CD8-positive, alpha-beta memory T cell (primary cell): ENCODE data around the gene TBX5. TPM values are rescaled to one million over a fixed set of nuclear protein-coding genes. Genes with fewer than 3 reads are reported as not detected.

Source experiments
- CTCF ChIA-PET: fragments of 350-600 bp; sonication (Branson Sonifier 250); formaldehyde crosslinking; loops from one replicate; lab custom pipeline; 2021; ENCODE audit warnings: antibody characterized with exemption; lab: Charles Lee
- POLR2A ChIA-PET: fragments of 350-600 bp; sonication (Branson Sonifier 250); formaldehyde crosslinking; loops from one replicate; lab custom pipeline; 2021; ENCODE audit warnings: antibody characterized with exemption; lab: Charles Lee
- DNase-seq, 5 donors: peaks; one replicate each; pipeline versions ENCODE4 v3.0.0 to v3.0.0-alpha.2; 2020 to 2022; ENCODE audit warnings: mixed read lengths in 1 of 5
- H3K27ac ChIP-seq: one replicate; pipeline ENCODE4 v1.7.0; 2013; ENCODE audit warnings: low read depth, mild to moderate bottlenecking, low read length, moderate library complexity
- H3K27me3 ChIP-seq: 2 replicates; pipeline ENCODE4 v1.7.0; 2013; ENCODE audit warnings: low read length, mild to moderate bottlenecking; ENCODE audit not compliant: insufficient read depth, poor library complexity, severe bottlenecking
- H3K36me3 ChIP-seq: 2 replicates; pipeline ENCODE4 v1.7.0; 2013; ENCODE audit warnings: mild to moderate bottlenecking, low read length, moderate library complexity; ENCODE audit not compliant: insufficient read depth
- H3K4me1 ChIP-seq: 2 replicates; pipeline ENCODE4 v1.7.0; 2013; ENCODE audit warnings: mild to moderate bottlenecking, low read length, moderate library complexity; ENCODE audit not compliant: insufficient read depth
- H3K4me3 ChIP-seq: 2 replicates; pipeline ENCODE4 v1.7.0; 2013; ENCODE audit warnings: mild to moderate bottlenecking, low read length
- H3K9me3 ChIP-seq: 2 replicates; pipeline ENCODE4 v1.7.0; 2013; ENCODE audit warnings: mild to moderate bottlenecking, low read length
- H3K27ac Mint-ChIP-seq, 8 donors: one replicate each; pipeline ENCODE4 v1.8.0; 2020 to 2021; ENCODE audit warnings: mixed read lengths in 8 of 8, mild to moderate bottlenecking in 6 of 8, inconsistent platforms in 3 of 8, moderate library complexity in 3 of 8
- H3K27me3 Mint-ChIP-seq, 2 donors: one replicate each; pipeline ENCODE4 v1.8.0; 2020 to 2021; ENCODE audit warnings: mixed read lengths in 2 of 2, mild to moderate bottlenecking in 1 of 2, moderate library complexity in 1 of 2
- H3K36me3 Mint-ChIP-seq, 3 donors: one replicate each; pipeline ENCODE4 v1.8.0; 2020 to 2021; ENCODE audit warnings: mixed read lengths in 3 of 3, inconsistent platforms in 1 of 3, mild to moderate bottlenecking in 1 of 3
- H3K4me1 Mint-ChIP-seq, 3 donors: one replicate each; pipeline ENCODE4 v1.8.0; 2020 to 2021; ENCODE audit warnings: mixed read lengths in 3 of 3, inconsistent platforms in 1 of 3, mild to moderate bottlenecking in 1 of 3
- H3K4me3 Mint-ChIP-seq, 7 donors: one replicate each; pipeline ENCODE4 v1.8.0; 2020 to 2021; ENCODE audit warnings: mixed read lengths in 7 of 7, mild to moderate bottlenecking in 6 of 7, moderate library complexity in 4 of 7, inconsistent platforms in 2 of 7
- H3K9me3 Mint-ChIP-seq, 5 donors: one replicate each; pipeline ENCODE4 v1.8.0; 2020 to 2022; ENCODE audit warnings: mixed read lengths in 5 of 5, mild to moderate bottlenecking in 3 of 5, moderate library complexity in 2 of 5, inconsistent platforms in 1 of 5
- polyA plus RNA-seq: library from polyadenylated mRNA; unstranded; fragments of 300-500 nt; fragmentation: Illumina TruSeq; gene quantifications from one replicate; pipeline ENCODE4 v1.2.3, GENCODE V29; 2021
- total RNA-seq, 2 experiments: library from RNA; stranded (reverse); gene quantifications; one replicate each; pipeline ENCODE4 v1.2.3, GENCODE V29; 2021

The TBX5 gene
- total and polyA plus RNA-seq, 3 experiments from 2014 or later = not detected

- H3K36me3 ChIP-seq = no peaks in the 10 kb centered on the region
- H3K4me1 Mint-ChIP-seq = no peaks in the 10 kb centered on the region
- H3K4me3 ChIP-seq = no peak overlapping the region
- no peaks in the 10 kb centered on the region for H3K9me3 ChIP-seq
- H3K27ac ChIP-seq = no peak overlapping the region
- peaks cover 8% of the 10 kb centered on the region for H3K27me3 ChIP-seq
- CTCF ChIA-PET = no interaction called here
- no peak overlapping the region for H3K27ac Mint-ChIP-seq
- H3K36me3 Mint-ChIP-seq = no peaks in the 10 kb centered on the region
- H3K27me3 Mint-ChIP-seq = peaks cover 51 to 69% of the 10 kb centered on the region in 2 donors
- H3K4me3 Mint-ChIP-seq = no peak overlapping the region
- no peaks in the 10 kb centered on the region for H3K4me1 ChIP-seq
- peaks cover 0 to 6% (median 3%) of the 10 kb centered on the region in 5 donors for H3K9me3 Mint-ChIP-seq
- POLR2A ChIA-PET = no interaction called here
- DNase-seq = no peak
Observed at GRCh38 chr12:114439817-114440216, 33.9 kb upstream of the TBX5 start.

GRCh38 chr12:114439261-114439683 lies 33.3 kb upstream of the TBX5 start:
- Histone ChIP-seq H3K4me3 (no peak overlapping the region), H3K27ac (no peak overlapping the region), H3K9me3 (no peaks in the 10 kb centered on the region), H3K36me3 (no peaks in the 10 kb centered on the region), H3K4me1 (no peaks in the 10 kb centered on the region), H3K27me3 (peaks cover 5% of the 10 kb centered on the region)
- H3K4me1 Mint-ChIP-seq = no peaks in the 10 kb centered on the region
- POLR2A ChIA-PET = no interaction called here
- no peak overlapping the region for H3K4me3 Mint-ChIP-seq
- H3K36me3 Mint-ChIP-seq = no peaks in the 10 kb centered on the region
- peaks cover 0 to 5% (median 3%) of the 10 kb centered on the region in 5 donors for H3K9me3 Mint-ChIP-seq
- CTCF ChIA-PET = no interaction called here
- no peak for DNase-seq
- peaks cover 47 to 64% of the 10 kb centered on the region in 2 donors for H3K27me3 Mint-ChIP-seq
- H3K27ac Mint-ChIP-seq = no peak overlapping the region

- POLR2A ChIA-PET = no interaction called here
- peaks cover 5% of the 10 kb centered on the region for H3K27me3 ChIP-seq
- no peak overlapping the region for H3K27ac ChIP-seq
Observed at GRCh38 chr12:114438635-114439256, 32.8 kb upstream of the TBX5 start.

GRCh38 chr12:114434341-114434740 lies 28.4 kb upstream of the TBX5 start:
- Histone ChIP-seq H3K27ac (no peak overlapping the region), H3K4me1 (no peaks in the 10 kb centered on the region), H3K27me3 (no peaks in the 10 kb centered on the region), H3K36me3 (no peaks in the 10 kb centered on the region), H3K4me3 (no peak overlapping the region), H3K9me3 (no peaks in the 10 kb centered on the region)
- ChIA-PET CTCF (no interaction called here), POLR2A (no interaction called here)
- Mint-ChIP-seq H3K4me3 (no peak overlapping the region), H3K27ac (no peak overlapping the region), H3K9me3 (peaks cover 0 to 5% (median 3%) of the 10 kb centered on the region in 5 donors), H3K4me1 (no peaks in the 10 kb centered on the region), H3K27me3 (peaks cover 12 to 20% of the 10 kb centered on the region in 2 donors), H3K36me3 (no peaks in the 10 kb centered on the region)
- DNase-seq = no peak

More at GRCh38 chr12:114438635-114439256, 32.8 kb upstream of the TBX5 start:
- no peaks in the 10 kb centered on the region for H3K36me3 Mint-ChIP-seq
- H3K4me1 ChIP-seq = no peaks in the 10 kb centered on the region
- DNase-seq = no peak
- CTCF ChIA-PET = no interaction called here
- H3K27ac Mint-ChIP-seq = peak overlapping the region in 1 of 8 donors; percentile 1
- no peaks in the 10 kb centered on the region for H3K9me3 ChIP-seq
- no peaks in the 10 kb centered on the region for H3K36me3 ChIP-seq
- no peak overlapping the region for H3K4me3 Mint-ChIP-seq
- H3K9me3 Mint-ChIP-seq = peaks cover 0 to 5% (median 3%) of the 10 kb centered on the region in 5 donors
- H3K27me3 Mint-ChIP-seq = peaks cover 43 to 61% of the 10 kb centered on the region in 2 donors
- no peak overlapping the region for H3K4me3 ChIP-seq
- H3K4me1 Mint-ChIP-seq = no peaks in the 10 kb centered on the region

GRCh38 chr12:114431902-114432301 lies 26.0 kb upstream of the TBX5 start:
- ChIA-PET POLR2A (no interaction called here), CTCF (no interaction called here)
- Histone ChIP-seq H3K4me3 (no peak overlapping the region), H3K27ac (no peak overlapping the region), H3K4me1 (no peaks in the 10 kb centered on the region), H3K36me3 (no peaks in the 10 kb centered on the region), H3K27me3 (no peaks in the 10 kb centered on the region), H3K9me3 (no peaks in the 10 kb centered on the region)
- H3K4me3 Mint-ChIP-seq = no peak overlapping the region
- H3K36me3 Mint-ChIP-seq = no peaks in the 10 kb centered on the region
- peaks cover 0 to 5% (median 0%) of the 10 kb centered on the region in 5 donors for H3K9me3 Mint-ChIP-seq
- no peaks in the 10 kb centered on the region for H3K4me1 Mint-ChIP-seq
- DNase-seq = no peak
- no peak overlapping the region for H3K27ac Mint-ChIP-seq
- peaks cover 0 to 2% of the 10 kb centered on the region in 2 donors for H3K27me3 Mint-ChIP-seq

GRCh38 chr12:114430306-114430705 lies 24.4 kb upstream of the TBX5 start:
- no peak overlapping the region for H3K27ac Mint-ChIP-seq
- no peak overlapping the region for H3K27ac ChIP-seq
- no peaks in the 10 kb centered on the region for H3K27me3 ChIP-seq
- H3K36me3 Mint-ChIP-seq = no peaks in the 10 kb centered on the region
- no peaks in the 10 kb centered on the region for H3K4me1 Mint-ChIP-seq
- H3K4me1 ChIP-seq = no peaks in the 10 kb centered on the region
- peaks cover 0 to 5% of the 10 kb centered on the region in 2 donors for H3K27me3 Mint-ChIP-seq
- no peaks in the 10 kb centered on the region for H3K36me3 ChIP-seq
- H3K9me3 Mint-ChIP-seq = no peaks in the 10 kb centered on the region
- no peak overlapping the region for H3K4me3 ChIP-seq
- no peak overlapping the region for H3K4me3 Mint-ChIP-seq
- POLR2A ChIA-PET = no interaction called here
- DNase-seq = no peak
- CTCF ChIA-PET = no interaction called here
- no peaks in the 10 kb centered on the region for H3K9me3 ChIP-seq

- no peak overlapping the region for H3K4me3 ChIP-seq
- Mint-ChIP-seq H3K9me3 (peaks cover 0 to 9% (median 0%) of the 10 kb centered on the region in 5 donors), H3K27ac (no peak overlapping the region), H3K4me1 (no peaks in the 10 kb centered on the region), H3K36me3 (no peaks in the 10 kb centered on the region), H3K27me3 (peaks cover 8 to 9% of the 10 kb centered on the region in 2 donors), H3K4me3 (no peak overlapping the region)
- no peak overlapping the region for H3K27ac ChIP-seq
- H3K36me3 ChIP-seq = no peaks in the 10 kb centered on the region
- H3K9me3 ChIP-seq = no peaks in the 10 kb centered on the region
- no peak for DNase-seq
- ChIA-PET POLR2A (no interaction called here), CTCF (no interaction called here)
- no peaks in the 10 kb centered on the region for H3K27me3 ChIP-seq
- no peaks in the 10 kb centered on the region for H3K4me1 ChIP-seq
Observed at GRCh38 chr12:114425031-114425626, 19.2 kb upstream of the TBX5 start.

GRCh38 chr12:114420944-114421335 lies 15.0 kb upstream of the TBX5 start:
- POLR2A ChIA-PET = no interaction called here
- H3K4me1 ChIP-seq = no peaks in the 10 kb centered on the region
- Mint-ChIP-seq H3K9me3 (peaks cover 0 to 11% (median 2%) of the 10 kb centered on the region in 5 donors), H3K27me3 (peaks cover 19 to 27% of the 10 kb centered on the region in 2 donors), H3K4me1 (no peaks in the 10 kb centered on the region), H3K27ac (no peak overlapping the region), H3K4me3 (no peak overlapping the region), H3K36me3 (no peaks in the 10 kb centered on the region)
- CTCF ChIA-PET = no interaction called here
- no peak overlapping the region for H3K27ac ChIP-seq
- no peak for DNase-seq
- no peak overlapping the region for H3K4me3 ChIP-seq
- H3K9me3 ChIP-seq = no peaks in the 10 kb centered on the region
- peaks cover 9% of the 10 kb centered on the region for H3K27me3 ChIP-seq
- H3K36me3 ChIP-seq = no peaks in the 10 kb centered on the region
